ENCODE results near the gene NT5DC3. TPM values are rescaled to one million over a fixed set of nuclear protein-coding genes. Genes with fewer than 3 reads are reported as not detected.
"Not testable (repeated sequence)": the region's sequence is repeated elsewhere in the genome, so short reads cannot be mapped to it uniquely, and the experiment has no call there.

NT5DC3 gene
- total RNA-seq, 1 donor from 2014 or later = 40.2 TPM

- DNase-seq (ENCODE audit: low spot score) = no peak
These were observed 15.0 kb upstream of the NT5DC3 start for GRCh38 chr12:103855896-103856657.

- DNase-seq (ENCODE audit: low spot score) = peak; percentile 34
These were observed 14.1 kb upstream of the NT5DC3 start for GRCh38 chr12:103855036-103855712.

GRCh38 chr12:103854372-103854973 is 13.4 kb upstream of the NT5DC3 start:
- no peak for DNase-seq (ENCODE audit: low spot score)

GRCh38 chr12:103852498-103852997 is 11.5 kb upstream of the NT5DC3 start:
- peak; percentile 29 for DNase-seq (ENCODE audit: low spot score)

- no peak for DNase-seq (ENCODE audit: low spot score)
These were observed 10.1 kb upstream of the NT5DC3 start for GRCh38 chr12:103851127-103851526.

GRCh38 chr12:103850429-103850828 is 9.4 kb upstream of the NT5DC3 start:
- no peak for DNase-seq (ENCODE audit: low spot score)

- no peak for DNase-seq (ENCODE audit: low spot score)
These were observed 8.0 kb upstream of the NT5DC3 start for GRCh38 chr12:103848917-103849491.

- DNase-seq (ENCODE audit: low spot score) = no peak
These were observed 7.1 kb upstream of the NT5DC3 start for GRCh38 chr12:103848143-103848542.

- no peak for DNase-seq (ENCODE audit: low spot score)
These were observed 5.4 kb upstream of the NT5DC3 start for GRCh38 chr12:103846415-103846814.

- no peak for DNase-seq (ENCODE audit: low spot score)
These were observed 3.3 kb upstream of the NT5DC3 start for GRCh38 chr12:103844305-103844704.

GRCh38 chr12:103841690-103842584 is 903 bp upstream of the NT5DC3 start:
- peak; percentile 32 for DNase-seq (ENCODE audit: low spot score)

- DNase-seq (ENCODE audit: low spot score) = no peak
These were observed 565 bp downstream of the NT5DC3 start for GRCh38 chr12:103840462-103840875.

GRCh38 chr12:103839609-103840461 is 1.2 kb downstream of the NT5DC3 start:
- no peak for DNase-seq (ENCODE audit: low spot score)

GRCh38 chr12:103839103-103839502 is 1.9 kb downstream of the NT5DC3 start:
- DNase-seq (ENCODE audit: low spot score) = no peak

GRCh38 chr12:103838254-103838914 is 2.6 kb downstream of the NT5DC3 start:
- no peak for DNase-seq (ENCODE audit: low spot score)

- no peak for DNase-seq (ENCODE audit: low spot score)
These were observed 4.7 kb downstream of the NT5DC3 start for GRCh38 chr12:103836345-103836744.

- DNase-seq (ENCODE audit: low spot score) = not testable (repeated sequence)
These were observed 5.2 kb downstream of the NT5DC3 start for GRCh38 chr12:103835747-103836335.

- no peak for DNase-seq (ENCODE audit: low spot score)
These were observed 6.1 kb downstream of the NT5DC3 start for GRCh38 chr12:103834942-103835341.

GRCh38 chr12:103833891-103834290 is 7.1 kb downstream of the NT5DC3 start:
- DNase-seq (ENCODE audit: low spot score) = no peak
